SKM-1 treated with dmso at 0.1 percent for 144 hours (cell line): ENCODE measurements around the gene GPD2.
A peak's percentile ranks its signal among the peaks of the same experiment; 100 is the strongest.

Experiments
- DNase-seq: peaks from one replicate; lab custom pipeline; 2025; ENCODE audit not compliant: unreplicated experiment; lab: John Stamatoyannopoulos, UW

GPD2 gene

DNA sequence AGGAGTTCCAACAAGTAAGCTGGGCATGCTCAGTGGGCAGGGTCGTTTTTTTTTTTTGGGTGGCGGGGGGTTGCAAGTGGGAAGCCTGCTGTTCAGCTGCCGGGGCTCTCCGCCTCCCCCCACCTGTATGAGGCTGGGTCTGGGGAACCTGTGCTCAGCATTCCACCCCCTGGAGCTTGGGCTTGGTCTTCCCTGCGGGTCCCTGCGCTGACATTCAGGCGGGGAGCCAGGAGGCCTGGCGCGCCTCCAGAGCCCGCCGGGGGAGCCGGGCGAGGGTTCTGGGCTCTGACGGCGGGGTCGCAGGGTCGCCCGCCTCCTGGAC lies 822 bp upstream of the GPD2 start:
- DNase-seq = no peak

DNA sequence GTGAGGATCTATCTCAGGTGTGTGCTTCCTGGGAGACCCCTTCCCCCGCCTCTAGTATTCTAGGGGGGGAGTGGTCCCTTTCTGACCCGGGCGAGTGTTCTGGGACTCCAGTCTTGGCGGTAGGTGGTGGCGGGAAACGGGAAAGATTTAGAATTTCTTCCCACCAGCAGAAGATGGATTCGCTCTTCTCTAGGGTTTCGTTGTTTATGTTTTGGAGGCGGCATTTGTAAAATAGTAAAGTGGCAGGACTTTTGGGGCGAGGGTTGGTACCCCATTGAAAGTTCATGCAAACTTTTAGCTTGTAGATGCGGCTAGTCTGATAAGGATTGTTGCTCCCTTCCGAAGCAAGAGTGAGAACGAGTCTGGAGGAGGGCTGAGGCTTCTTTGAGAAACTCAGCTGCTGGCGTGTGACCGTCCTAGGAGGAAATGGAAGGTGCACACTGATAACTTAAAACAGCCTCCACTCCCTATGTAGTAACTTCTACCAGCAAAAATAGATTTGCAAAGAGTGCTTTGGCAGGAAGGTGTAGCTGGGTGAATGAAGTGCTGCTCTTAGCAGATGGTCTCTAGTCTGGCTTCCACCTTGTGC lies 412 bp downstream of the GPD2 start:
- DNase-seq = peak; percentile 26

DNA sequence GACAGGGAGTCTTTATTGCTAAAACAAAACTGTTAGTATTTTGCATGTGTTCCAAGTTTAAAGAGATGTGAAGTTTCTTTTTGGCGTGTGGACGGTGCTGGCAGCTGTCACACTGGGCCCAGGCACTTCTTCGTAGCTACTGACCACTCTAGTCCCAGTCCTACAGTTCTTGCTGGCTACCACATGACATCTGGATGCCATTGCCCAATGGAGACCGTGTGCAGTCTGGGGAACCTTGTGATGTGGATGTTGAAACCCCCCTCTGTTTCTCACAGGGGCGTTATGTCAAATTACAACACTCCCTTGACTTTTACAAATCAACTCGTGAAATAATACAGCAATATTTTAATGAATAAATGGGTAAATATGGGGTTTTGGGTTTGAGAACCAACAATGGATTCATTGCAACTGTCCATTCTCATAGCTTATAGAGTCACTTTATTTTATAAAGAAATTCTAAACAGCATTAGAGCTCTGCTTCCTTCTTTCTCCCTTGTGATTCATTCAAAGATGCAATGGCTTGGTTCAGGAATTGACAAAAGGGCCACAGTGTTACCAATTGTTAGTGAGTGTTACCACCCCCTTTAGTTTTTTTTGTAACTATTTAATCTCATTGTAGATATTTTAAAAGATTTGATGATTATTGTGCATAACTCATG lies 1.2 kb downstream of the GPD2 start:
- DNase-seq = peak; percentile 68

DNA sequence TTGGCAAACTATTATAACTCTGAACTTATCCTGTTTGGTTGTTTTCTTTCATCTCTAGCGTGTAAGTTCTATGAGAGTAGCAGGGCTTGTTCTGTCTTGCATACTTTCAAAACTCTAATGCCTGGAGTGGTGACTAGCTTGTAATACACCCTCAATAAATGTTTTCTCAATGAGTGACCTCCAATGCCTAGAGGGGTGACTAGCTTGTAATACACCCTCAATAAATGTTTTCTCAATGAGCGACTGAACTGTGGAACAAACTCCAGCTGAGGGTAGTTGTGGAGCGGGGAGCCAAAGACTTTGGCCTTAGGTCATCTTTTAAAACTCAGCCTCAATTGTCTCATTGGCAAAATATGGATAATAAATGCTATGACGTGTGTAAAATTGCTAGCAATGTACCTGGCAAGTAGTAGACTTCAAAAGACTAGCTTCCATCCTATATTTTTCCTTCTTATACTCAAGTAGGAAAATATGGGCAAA lies 1.8 kb downstream of the GPD2 start:
- no peak for DNase-seq

DNA sequence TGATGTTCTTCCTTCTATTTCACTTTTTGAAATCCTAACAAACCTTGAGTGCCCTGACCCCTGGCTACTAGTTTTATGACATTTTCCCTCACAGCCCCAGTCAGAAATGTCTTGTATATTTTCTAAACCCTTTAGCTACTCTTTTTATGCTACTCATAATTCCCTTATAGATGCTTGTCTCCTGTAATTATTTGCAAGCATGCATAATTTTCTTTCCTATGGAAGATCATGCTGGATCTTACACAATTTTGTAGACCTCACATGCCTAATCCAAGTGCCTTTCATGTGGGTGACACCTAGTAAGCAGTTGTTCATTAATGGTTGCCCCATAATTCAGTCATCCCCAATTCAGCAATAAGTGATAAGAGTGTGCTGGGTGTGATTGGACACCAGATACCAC lies 6.9 kb downstream of the GPD2 start:
- DNase-seq = no peak

DNA sequence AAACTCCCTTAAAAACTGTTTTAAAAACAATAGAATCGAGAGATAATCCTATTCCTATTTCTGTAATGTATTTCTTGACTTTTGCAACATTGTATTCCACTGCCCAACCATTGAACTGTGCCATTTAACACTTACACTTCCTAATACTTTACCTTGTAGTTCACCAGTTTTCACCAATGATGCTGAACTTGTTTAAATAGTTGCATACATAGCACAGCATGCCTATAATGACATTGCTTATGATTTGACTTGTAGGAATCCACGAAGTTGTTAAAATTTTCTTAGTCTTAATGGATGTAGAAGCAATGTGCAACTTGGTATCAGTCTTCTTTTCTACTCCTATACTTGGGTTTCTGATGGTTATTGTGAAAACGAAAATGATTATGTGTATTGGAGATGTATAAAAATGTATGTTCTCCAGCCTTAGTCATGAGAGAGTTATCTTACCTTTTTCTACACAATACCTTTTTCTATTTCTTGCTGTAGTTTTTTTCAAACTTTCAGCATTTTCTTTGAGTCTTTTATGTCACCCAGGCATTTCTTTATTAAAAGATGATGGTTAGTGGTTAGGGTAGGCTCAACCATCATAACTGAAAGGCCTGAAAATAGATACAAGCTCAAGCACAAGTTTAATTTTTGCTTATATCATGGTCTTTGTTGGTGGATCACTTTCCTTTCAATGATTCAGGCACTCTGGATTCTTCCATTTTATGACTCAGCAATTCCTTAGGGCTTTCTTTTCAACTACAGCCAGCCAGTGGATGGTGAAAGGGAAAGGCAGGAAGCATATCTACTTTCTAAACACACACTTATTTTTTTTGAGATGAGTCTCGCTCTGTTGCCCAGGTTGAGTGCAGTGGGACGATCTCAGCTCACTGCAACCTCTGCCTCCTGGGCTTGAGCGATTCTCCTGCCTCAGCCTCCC lies 9.4 kb downstream of the GPD2 start:
- DNase-seq = no peak

DNA sequence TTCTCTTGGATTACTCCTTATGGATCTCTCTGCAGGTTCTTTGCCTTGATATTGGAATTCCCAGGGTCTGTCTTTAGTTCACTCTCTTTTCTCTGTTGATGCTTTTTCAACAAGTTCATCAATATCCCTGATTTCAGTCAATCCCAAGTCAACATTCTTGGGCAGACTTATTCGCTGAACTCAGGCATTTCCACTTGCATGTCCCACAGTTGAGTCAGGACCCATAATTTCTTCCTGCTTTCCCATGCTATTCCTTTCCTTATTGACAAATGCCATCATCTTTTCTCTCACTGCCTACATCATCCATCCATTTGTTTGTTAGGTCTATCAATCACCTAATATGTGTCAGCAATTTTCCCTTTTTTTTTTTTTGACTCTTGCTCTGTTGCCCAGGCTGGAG lies 11.6 kb downstream of the GPD2 start:
- DNase-seq = no peak

DNA sequence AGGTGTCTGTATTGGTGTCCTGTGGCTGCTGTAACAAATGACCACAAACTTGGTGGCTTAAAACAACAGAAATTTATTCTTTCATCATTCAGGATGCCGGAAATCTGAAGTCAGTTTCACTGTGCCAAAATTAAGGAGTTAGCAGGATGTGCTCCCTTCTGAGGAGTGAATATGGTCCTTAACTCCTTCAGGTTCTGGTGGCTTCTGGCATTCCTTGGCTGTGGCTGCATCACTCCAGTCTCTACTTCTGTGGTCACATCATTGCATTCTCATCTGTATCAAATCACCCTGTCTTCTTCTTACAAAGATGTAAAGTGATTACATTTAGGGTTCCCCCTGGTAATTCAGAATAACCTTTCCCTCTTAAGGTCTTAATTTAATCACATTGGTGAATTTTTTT lies 12.6 kb downstream of the GPD2 start:
- DNase-seq = no peak

DNA sequence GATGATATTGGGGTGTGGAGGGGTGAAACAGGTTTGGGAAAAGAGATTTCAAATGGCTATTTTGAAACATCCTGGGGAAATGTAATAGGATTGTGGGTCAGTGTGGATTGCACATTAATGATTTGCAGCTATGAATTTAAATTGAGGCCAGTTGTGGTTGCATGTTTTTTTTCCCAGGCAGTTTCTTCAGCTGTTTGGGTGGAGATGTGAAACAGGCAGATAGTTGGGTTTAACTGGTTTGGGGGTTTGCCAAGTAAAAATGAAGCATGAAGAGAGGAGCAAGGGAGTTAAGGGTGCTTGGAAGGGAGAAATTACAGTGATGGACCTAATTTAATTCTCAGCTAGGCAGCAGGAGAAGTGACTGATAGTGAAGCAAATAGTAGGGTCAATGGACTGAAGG lies 16.8 kb downstream of the GPD2 start:
- no peak for DNase-seq

DNA sequence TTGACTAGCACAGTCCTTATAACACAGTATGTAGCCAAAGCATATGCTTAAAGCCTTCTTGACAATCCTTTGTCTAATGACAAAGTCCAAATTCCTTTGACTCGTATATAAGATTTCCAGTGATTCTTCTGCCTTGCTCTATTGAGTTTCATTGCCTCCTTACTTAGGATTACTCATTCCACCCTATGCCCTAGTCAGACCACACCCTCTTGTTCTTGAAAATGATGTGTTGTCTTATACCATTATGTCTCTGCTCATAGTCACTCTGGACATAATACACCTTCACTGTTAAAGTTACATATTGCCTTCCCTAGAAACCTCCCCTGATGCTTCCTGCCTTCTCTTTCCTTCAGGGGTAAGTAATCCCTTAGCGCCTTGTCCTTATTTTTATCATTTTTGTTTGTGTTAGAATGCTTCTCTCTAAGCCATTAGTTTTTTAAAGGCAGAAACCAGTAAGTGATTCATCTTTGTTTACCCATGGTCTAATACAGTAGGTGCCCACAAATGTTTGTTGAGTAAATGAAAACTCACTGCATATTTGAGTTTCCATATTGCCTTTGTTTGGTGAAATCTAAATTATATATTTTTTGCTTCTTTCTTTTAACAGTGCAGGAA lies 19.3 kb downstream of the GPD2 start:
- no peak for DNase-seq

DNA sequence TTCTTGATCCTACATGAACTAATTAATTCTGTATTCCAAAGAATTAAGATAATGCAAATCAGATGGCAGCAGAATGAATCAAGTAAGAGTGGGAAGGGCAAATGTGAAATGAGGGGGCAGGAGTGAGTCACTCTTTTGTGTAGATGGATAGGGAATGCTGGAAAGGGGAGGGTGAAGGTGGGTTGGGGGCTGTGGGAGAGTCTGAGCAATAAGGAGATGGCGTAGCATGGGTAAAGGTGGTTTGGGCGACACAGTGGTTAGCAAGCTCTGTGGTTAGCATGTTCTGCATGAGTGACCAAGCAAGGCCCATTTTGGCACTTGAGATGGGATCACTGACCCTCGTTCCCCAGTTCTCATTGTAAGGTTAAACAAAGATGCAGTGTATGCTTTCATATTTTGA lies 20.4 kb downstream of the GPD2 start:
- no peak for DNase-seq

DNA sequence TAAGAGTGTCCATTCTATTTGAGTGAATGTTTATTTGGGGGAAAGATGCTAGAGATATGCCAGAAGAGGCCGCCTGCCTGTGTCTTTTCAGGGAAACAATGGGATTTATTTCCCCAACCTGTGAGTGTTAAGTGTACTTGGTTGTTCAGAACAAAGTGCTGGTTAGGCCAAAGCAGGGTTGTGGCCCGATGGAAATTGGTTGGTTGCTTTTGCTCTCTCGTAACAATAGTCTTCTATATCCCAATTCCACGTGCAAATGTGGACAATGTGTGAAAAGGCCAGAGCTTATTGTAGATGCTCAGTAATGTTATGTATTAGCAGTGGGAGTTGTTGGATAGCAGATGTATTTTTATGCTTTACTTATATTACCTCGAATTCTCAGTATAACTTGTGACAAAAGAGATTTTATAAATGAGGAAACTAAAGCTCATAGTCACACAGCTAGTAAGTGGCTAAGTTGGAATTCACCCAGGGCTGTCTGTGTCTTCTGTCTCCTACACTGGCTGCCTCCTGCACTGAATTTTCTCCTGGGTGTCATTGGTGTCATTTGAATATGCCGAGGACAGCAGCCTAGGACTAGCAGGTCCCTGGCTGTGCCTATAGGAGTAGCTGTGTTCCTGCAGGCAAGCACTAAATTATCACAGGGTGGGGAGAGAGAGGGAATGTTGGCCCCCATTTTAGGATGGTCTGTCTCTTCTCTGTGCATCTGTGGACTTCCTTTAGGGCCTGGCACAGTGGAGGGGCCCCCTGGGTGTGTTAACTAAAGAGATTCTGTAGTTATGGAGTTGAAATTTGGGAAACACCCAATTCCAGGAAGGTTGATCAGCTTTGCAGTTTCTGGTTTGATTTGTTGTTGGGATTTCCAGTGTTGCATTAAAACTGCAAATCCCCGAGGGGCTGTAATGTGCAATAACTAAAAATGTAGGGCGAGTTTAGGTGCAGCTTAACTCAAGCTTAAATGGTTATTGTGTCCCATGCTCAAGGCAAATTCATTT lies 21.6 kb downstream of the GPD2 start:
- no peak for DNase-seq

DNA sequence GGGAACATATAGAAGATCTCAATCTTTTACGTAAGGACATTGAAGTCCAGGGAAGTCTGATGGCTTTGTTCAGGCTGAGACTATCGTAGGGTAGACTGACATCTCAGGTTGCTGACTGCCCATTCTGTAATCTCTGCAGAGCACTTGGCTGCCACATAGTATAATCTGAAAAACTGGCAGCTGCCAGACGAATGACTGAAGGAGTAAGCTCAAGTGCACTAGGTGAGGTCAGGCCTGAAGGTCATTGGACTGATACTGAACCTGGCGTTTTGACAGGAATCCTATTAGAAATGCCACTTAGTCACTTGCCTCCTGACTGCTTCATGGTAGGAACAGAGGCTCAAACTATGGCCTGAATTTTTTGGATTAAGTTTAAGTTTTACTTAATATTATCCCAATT lies 23.5 kb downstream of the GPD2 start:
- no peak for DNase-seq

DNA sequence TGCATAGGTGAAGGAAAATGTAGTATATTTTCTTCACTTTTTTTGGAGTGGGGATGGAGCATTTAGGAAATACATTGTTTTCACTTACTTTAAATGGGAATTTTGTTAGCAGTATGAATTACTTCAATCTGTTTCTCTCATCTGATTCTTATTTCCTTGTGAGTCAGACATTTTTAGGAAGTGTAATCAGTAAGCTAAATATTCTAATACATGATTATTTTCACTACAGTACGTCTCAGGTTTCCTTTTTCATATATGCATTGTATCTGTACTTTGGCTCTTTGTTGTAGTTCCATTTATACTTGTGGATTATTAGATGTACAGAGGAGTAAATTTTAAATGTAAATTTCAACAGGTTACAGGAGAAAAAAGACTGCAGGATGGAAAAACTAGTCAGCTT lies 27.9 kb downstream of the GPD2 start:
- no peak for DNase-seq

DNA sequence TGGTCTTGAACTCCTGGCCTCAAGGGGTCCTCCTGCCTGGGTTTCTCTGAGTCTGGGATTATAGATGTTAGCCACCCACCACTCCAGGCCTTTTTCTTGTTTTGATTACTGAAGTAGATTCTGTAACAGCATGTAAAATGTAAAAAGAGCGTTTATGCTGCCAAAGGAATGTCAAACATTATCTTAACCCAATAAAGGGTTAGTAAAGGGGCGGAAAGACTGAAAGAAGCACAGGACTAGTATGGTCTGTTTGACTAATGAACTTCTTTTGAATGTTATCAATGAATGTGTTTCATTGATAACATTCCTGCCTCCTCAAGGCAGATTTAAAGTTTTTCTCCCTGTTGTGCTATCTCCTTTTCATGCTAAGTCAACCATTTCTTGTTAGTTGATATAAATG lies 29.4 kb downstream of the GPD2 start:
- no peak for DNase-seq

DNA sequence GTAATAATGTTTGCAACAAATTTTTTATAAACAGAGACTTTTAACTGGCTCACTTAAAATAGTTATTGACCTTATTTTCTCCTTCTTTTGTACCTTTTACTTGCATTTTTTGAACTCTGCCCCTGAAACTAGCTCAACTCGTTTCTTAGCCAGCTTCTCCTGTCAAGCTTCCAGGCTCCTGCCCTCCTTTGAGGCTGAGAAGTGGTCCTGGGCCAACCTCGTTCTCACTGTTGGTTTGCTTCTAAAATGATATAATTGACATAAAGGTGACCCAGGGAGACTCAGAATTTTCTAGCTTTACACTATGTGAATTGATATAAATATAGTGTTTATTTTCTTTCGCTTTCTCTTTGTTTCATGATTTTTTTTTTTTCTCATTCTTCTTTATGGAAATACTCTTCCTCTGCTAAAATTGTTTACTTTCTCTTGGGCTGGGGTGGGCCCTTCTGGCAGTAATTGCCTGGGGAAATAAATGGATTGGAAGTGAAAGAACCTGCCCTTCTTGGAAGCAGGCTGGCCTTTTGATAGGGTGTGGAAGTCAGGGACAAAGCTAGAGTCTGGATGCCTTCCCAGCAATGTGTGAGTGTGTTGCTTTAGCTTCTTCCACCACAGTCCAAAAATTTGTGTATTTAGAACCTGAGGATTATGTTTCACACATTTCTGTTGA lies 30.7 kb downstream of the GPD2 start:
- no peak for DNase-seq

DNA sequence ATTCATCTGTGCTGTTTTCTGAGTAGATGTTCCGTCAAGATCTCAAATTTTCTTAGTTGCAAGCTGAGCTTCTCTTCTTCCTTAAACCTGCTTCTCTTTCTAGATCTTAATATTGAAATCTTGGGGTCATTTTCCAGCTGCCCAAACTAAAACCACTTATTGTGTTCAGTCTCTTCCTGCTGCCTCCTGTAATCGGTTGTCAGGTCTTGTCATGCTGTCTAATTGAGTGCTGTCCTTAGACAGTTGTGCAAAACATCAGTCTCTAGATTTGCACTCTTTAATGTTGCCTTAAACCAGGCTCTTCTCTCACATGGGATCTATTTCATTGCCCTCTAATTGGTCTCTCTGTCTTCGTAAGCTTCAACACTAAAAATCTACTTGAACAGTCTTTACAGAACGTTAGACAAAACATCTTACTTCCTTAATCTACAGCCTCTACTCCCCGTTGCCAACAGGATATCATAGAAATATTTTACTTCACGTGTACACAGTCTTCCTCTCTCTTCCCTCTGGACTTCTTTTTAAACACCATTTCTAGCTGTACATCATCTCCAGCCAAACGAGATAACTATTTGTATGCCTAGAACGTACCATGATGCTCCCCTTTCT lies 34.9 kb downstream of the GPD2 start:
- DNase-seq = peak; percentile 57

DNA sequence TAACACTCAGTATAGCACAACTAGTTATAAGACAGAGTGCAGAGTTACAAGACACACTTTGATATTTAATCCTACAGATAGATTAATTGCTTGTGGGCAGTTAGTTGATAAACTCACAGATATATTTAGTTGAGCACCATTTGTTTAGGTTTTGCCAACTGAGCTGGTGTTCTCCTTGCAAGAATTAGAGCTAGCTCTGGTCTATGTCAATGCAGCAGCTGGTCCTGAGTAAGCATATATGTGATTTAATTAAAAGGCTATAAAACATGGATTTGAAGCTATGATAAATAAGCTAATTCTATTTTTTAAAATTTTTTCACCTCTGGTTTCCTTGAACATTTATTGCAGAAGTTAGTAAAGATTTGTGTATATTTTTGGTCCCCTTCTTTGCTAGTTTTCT lies 35.6 kb downstream of the GPD2 start:
- no peak for DNase-seq

DNA sequence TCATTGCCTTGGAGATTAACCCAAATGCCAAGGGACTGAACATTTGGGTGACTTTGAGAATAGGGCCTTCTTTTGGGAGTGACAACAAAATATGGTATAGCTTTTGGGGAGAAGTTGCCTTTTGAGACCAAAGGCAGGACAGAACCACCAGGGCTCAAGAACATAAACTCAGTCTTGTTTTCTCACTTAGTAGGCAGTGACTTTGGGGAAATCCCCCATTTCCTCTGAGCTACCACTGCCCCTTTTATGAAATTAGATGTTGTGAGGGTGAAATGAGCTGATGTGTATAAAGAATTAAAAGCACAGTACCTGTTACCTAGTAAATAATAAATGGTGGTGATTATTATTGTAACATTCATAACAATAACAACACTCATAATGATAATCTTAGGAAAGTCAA lies 36.5 kb downstream of the GPD2 start:
- DNase-seq = no peak

DNA sequence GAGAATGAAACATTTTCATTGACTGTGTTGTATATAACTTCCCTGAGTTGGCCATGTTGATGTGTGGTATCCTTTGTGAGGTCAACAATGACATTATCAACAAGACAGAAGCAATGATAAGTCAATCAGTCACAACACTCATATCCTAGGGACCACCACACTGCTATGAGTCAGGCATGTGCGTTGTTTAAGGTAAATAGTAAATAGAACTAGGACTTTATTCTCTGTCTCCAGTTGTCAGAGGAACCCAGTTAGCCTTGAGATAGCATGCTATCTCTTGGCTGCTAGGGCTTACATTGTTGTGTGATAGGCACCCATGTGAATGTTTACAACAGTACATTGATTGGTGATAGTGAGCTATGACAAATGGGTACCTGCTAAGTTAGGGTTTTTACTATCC lies 37.3 kb downstream of the GPD2 start:
- no peak for DNase-seq
